K562 (cell line): Measurements from ENCODE around the gene NT5DC1. TPM values are rescaled to one million over a fixed set of nuclear protein-coding genes. Genes with fewer than 3 reads are reported as not detected.

ENCODE experiments used
- ATAC-seq: fragments of 200-7000 bp; cut with Tn5 transposase; 3 replicates; pipeline ENCODE4 v1.9.1; 2020; ENCODE audit warnings: moderate library complexity
- BruUV-seq: library from RNA; stranded (reverse); fragments of 400-500 nt; replicated peaks from 2 replicates; lab custom pipeline; 2021; lab: Mats Ljungman, UMichigan
- CTCF ChIA-PET: fragments of 300-600 bp; formaldehyde crosslinking; extraction: SDS; loops from one replicate; lab custom pipeline; 2021; ENCODE audit warnings: low intra/inter-chr PET ratio; lab: Yijun Ruan, JAX
- POLR2A ChIA-PET: fragments of 300-600, 350-650 bp; sonication (Branson Sonifier 250); formaldehyde crosslinking; extraction: SDS; loops from one replicate; lab custom pipeline; 2021; ENCODE audit warnings: antibody characterized with exemption, inconsistent platforms; lab: Yijun Ruan, JAX
- DNase-seq, 4 experiments: peaks; one replicate each; pipeline versions ENCODE4 v3.0.0 to v3.0.0-alpha.2; 2011 to 2018; ENCODE audit warnings: low spot score in 3 of 4, mixed read lengths in 3 of 4; ENCODE audit errors: extremely low read depth in 1 of 4
- FAIRE-seq: peaks from 2 replicates; lab custom pipeline; 2011; peaks lifted over from hg19 to GRCh38; lab: Jason Lieb, UNC
- H2AFZ ChIP-seq: 2 replicates; pipeline ENCODE4 v1.6.0; 2011; ENCODE audit warnings: low read depth, low read length, control low read depth, inconsistent platforms
- H3K27ac ChIP-seq: fragments of 200-600 bp; 3 replicates; pipeline ENCODE4 v1.8.0; 2011; ENCODE audit warnings: low read depth, mild to moderate bottlenecking, control low read depth, inconsistent platforms, low read length, moderate library complexity, mixed read lengths; ENCODE audit errors: extremely low read depth
- H3K27me3 ChIP-seq, 2 experiments: fragments of 300-600 bp in 1 of 2; 2 replicates in 1 of 2; 3 replicates in 1 of 2; pipeline versions ENCODE4 v1.6.0 to v1.8.0; 2011; ENCODE audit warnings: inconsistent platforms in 2 of 2, low read length in 2 of 2, mild to moderate bottlenecking in 1 of 2, mixed read lengths in 1 of 2, moderate library complexity in 1 of 2; ENCODE audit not compliant: control insufficient read depth in 2 of 2, insufficient read depth in 2 of 2
- H3K36me3 ChIP-seq: fragments of 300-600 bp; 3 replicates; pipeline ENCODE4 v1.8.0; 2011; ENCODE audit warnings: mild to moderate bottlenecking, low read length, inconsistent platforms; ENCODE audit not compliant: control insufficient read depth, insufficient read depth
- H3K4me1 ChIP-seq, 2 experiments: fragments of 200-600 bp in 1 of 2; replicated peaks in 1 of 2; 2 replicates in 1 of 2; 3 replicates in 1 of 2; pipeline versions ENCODE4 v1.5.1 to v1.8.0; 2011; ENCODE audit warnings: inconsistent platforms in 2 of 2, low read length in 2 of 2, mild to moderate bottlenecking in 1 of 2, mixed read lengths in 1 of 2, moderate library complexity in 1 of 2; ENCODE audit not compliant: control insufficient read depth in 2 of 2, insufficient read depth in 2 of 2
- H3K4me2 ChIP-seq: 2 replicates; pipeline ENCODE4 v1.6.1; 2011; ENCODE audit warnings: low read length, control low read depth, inconsistent platforms, mixed read lengths; ENCODE audit not compliant: insufficient read depth
- H3K4me3 ChIP-seq: fragments of 200-600 bp; sonication (generic), shearing (Covaris generic); 2 replicates; pipeline ENCODE4 v1.5.1; 2016; ENCODE audit warnings: control low read depth, inconsistent platforms
- H3K79me2 ChIP-seq: fragments of 200-600 bp; 3 replicates; pipeline ENCODE4 v1.8.0; 2011; ENCODE audit warnings: low read length, inconsistent platforms; ENCODE audit not compliant: control insufficient read depth, insufficient read depth
- H3K9ac ChIP-seq, 2 experiments: 2 replicates each; pipeline versions ENCODE4 v1.6.0 to v1.6.1; 2011; ENCODE audit warnings: low read depth in 2 of 2, low read length in 2 of 2, control low read depth in 1 of 2, inconsistent platforms in 1 of 2, mild to moderate bottlenecking in 1 of 2, mixed read lengths in 1 of 2; ENCODE audit not compliant: insufficient read depth in 1 of 2
- H3K9me1 ChIP-seq: one replicate; pipeline ENCODE4 v1.6.0; 2011; ENCODE audit warnings: inconsistent platforms, mild to moderate bottlenecking, low read length, moderate library complexity; ENCODE audit not compliant: control insufficient read depth, insufficient read depth
- H3K9me3 ChIP-seq: replicated peaks from 2 replicates; pipeline ENCODE4 v1.5.1; 2011; ENCODE audit warnings: low read depth, low read length, inconsistent platforms; ENCODE audit not compliant: control insufficient read depth, insufficient read depth
- H4K20me1 ChIP-seq: replicated peaks from 2 replicates; pipeline ENCODE4 v1.6.1; 2011; ENCODE audit warnings: low read length, inconsistent platforms, mixed read lengths; ENCODE audit not compliant: control insufficient read depth, insufficient read depth
- AFF4 ChIP-seq: sonication (generic); formaldehyde crosslinking; IDR thresholded peaks from 2 replicates; pipeline ENCODE4 v1.8.0; 2023; ENCODE audit warnings: mild to moderate bottlenecking, missing genetic modification reagents
- CEBPG ChIP-seq, 3 experiments: fragments of 200-800 bp in 1 of 3; sonication (Bioruptor generic) in 1 of 3; sonication (generic) in 1 of 3; formaldehyde crosslinking in 1 of 3; IDR thresholded peaks in 2 of 3; conservative IDR thresholded peaks in 1 of 3; 2 replicates each; pipeline versions ENCODE4 v1.6.1 to v1.8.0; 2016 to 2022; ENCODE audit warnings: missing compliant biosample characterization in 2 of 3, missing genetic modification characterization in 2 of 3, mild to moderate bottlenecking in 1 of 3, missing genetic modification reagents in 1 of 3
- DLX4 ChIP-seq: fragments of 250-450 bp; sonication (Bioruptor Pico); IDR thresholded peaks from 2 replicates; pipeline ENCODE4 v1.6.1; 2021; ENCODE audit warnings: mild to moderate bottlenecking
- DPF2 ChIP-seq: fragments of 450-650 bp; IDR thresholded peaks from 2 replicates; pipeline ENCODE4 v1.6.1; 2016
- GMEB1 ChIP-seq: fragments of 250-450 bp; sonication (Bioruptor Pico); IDR thresholded peaks from 2 replicates; pipeline ENCODE4 v1.4.0; 2020; ENCODE audit warnings: mild to moderate bottlenecking
- HMGXB4 ChIP-seq: sonication (generic); formaldehyde crosslinking; IDR thresholded peaks from 2 replicates; pipeline ENCODE4 v1.8.1; 2023; ENCODE audit warnings: mild to moderate bottlenecking, missing genetic modification reagents
- MAZ ChIP-seq, 2 experiments: fragments of 450-650 bp in 1 of 2; sonication (generic) in 1 of 2; formaldehyde crosslinking; IDR thresholded peaks in 1 of 2; conservative IDR thresholded peaks in 1 of 2; 2 replicates each; pipeline versions ENCODE4 v1.4.0 to v1.5.0; 2020; ENCODE audit warnings: mild to moderate bottlenecking in 1 of 2, missing genetic modification reagents in 1 of 2
- NEUROD1 ChIP-seq: fragments of 150-350 bp; IDR thresholded peaks from 2 replicates; pipeline ENCODE4 v1.6.1; 2014; ENCODE audit warnings: borderline replicate concordance, low read length, low read depth; ENCODE audit not compliant: partially characterized antibody
- NFRKB ChIP-seq: fragments of 450-650 bp; IDR thresholded peaks from 2 replicates; pipeline ENCODE4 v1.6.1; 2016; ENCODE audit warnings: low read depth
- NR2C1 ChIP-seq, 2 experiments: fragments of 450-650 bp; IDR thresholded peaks; 2 replicates each; pipeline ENCODE4 v1.6.1; 2017; ENCODE audit warnings: mild to moderate bottlenecking in 2 of 2, antibody characterized with exemption in 1 of 2, inconsistent platforms in 1 of 2, missing compliant biosample characterization in 1 of 2, missing genetic modification characterization in 1 of 2
- SMARCE1 ChIP-seq: fragments of 450-650 bp; IDR thresholded peaks from 2 replicates; pipeline ENCODE4 v1.7.1; 2016; ENCODE audit warnings: mild to moderate bottlenecking
- SUPT5H ChIP-seq: fragments of 450-650 bp; IDR thresholded peaks from 2 replicates; pipeline ENCODE4 v1.6.1; 2016
- WGBS: fragments of 100-300 bp; shearing (Covaris generic); methylation state at CpG from one replicate; pipeline ENCODE4 v1.1.6; 2016; ENCODE audit warnings: low coverage, mixed read lengths; ENCODE audit not compliant: insufficient coverage; ENCODE audit errors: missing lambda C conversion rate; 5-methylcytosine and 5-hydroxymethylcytosine counted together
- in situ Hi-C: fragments of 300-500 bp; cut with MboI; formaldehyde crosslinking; loops from 4 replicates; pipeline ENCODE4 v1.15.0; 2018; ENCODE audit warnings: inconsistent platforms, mixed read lengths
- intact Hi-C: fragments of 100-400 bp; cut with micrococcal nuclease; formaldehyde crosslinking; loops from 2 replicates; pipeline ENCODE4 v1.14.2; 2022
- polyA plus RNA-seq, 8 experiments: library from polyadenylated mRNA; depleted of rRNA in 4 of 8; stranded (reverse) in 5 of 8; unstranded in 3 of 8; fragments of >200 nt; fragmentation: Nextera tagmentation in 2 of 8; fragmentation: Illumina TruSeq in 1 of 8; extraction: Ambion mirVana in 2 of 8; extraction: Trizol in 1 of 8; gene quantifications; 2 replicates each; pipeline versions ENCODE4 v1.2.1 to v1.2.3, GENCODE V29; 2011 to 2014; ENCODE audit warnings: inconsistent platforms in 1 of 8, missing spikeins in 1 of 8
- total RNA-seq, 7 experiments: library from RNA; depleted of rRNA in 6 of 7; stranded (reverse); fragments of >200 nt in 6 of 7; fragmentation: Illumina TruSeq in 2 of 7; extraction: Trizol in 2 of 7; gene quantifications; 2 replicates each; pipeline versions ENCODE4 v1.2.1 to v1.2.3, GENCODE V29; 2011 to 2021; ENCODE audit warnings: low replicate concordance in 1 of 7

Gene NT5DC1
- total and polyA plus RNA-seq, 9 of the 15 experiments (the other 6 are each of a cell fraction or from before 2014, with no cell fraction given), result 4.9 to 28.5 (median 16.3) TPM

GRCh38 chr6:116254297-116255056 lies 153.8 kb downstream of the NT5DC1 start:
- H3K27me3 ChIP-seq, result no peaks in the 10 kb centered on the region
- ATAC-seq (peak; percentile 19), DNase-seq (peak in 1 of 4 experiments; percentile 14), FAIRE-seq (no peak)
- in situ Hi-C loops, result no loop called here
- ChIA-PET POLR2A (interaction anchor here (0.6 to 3.7 kb wide), 7 partner anchors 13 to 309 kb away, joined by 3 to 22 read pairs (median 3); no protein-coding TSS in a partner anchor), CTCF (no interaction called here)
- H3K4me2 ChIP-seq, result peak overlapping the region; percentile 85
- peaks cover 4% of the 10 kb centered on the region; the same call in 1 of the 2 replicates for H4K20me1 ChIP-seq
- peak overlapping the region; percentile 88 for H2AFZ ChIP-seq
- peaks cover 6 to 14% of the 10 kb centered on the region in 2 experiments; a peak in 3 of 5 replicates for H3K4me1 ChIP-seq
- TSS peak; percentile 89 for BruUV-seq
- H3K9me1 ChIP-seq, result no peaks in the 10 kb centered on the region
- peaks cover 47% of the 10 kb centered on the region for H3K79me2 ChIP-seq
- peak overlapping the region; percentile 85 for H3K27ac ChIP-seq
- peak overlapping the region in 1 of 2 experiments; percentile 89; a peak in 2 of 4 replicates for H3K9ac ChIP-seq
- no peaks in the 10 kb centered on the region for H3K9me3 ChIP-seq
- intact Hi-C loops, result no loop called here
- peaks cover 2% of the 10 kb centered on the region; the same call in 1 of the 3 replicates for H3K36me3 ChIP-seq
- WGBS, result 9% methylated on average over 4 of the region's 4 CpGs
- peak overlapping the region; percentile 71 for H3K4me3 ChIP-seq
- TF ChIP-seq NR2C1 (IDR thresholded peaks at IDR 0.05) (no peak), NR2C1 (tag; IDR thresholded peaks at IDR 0.05) (no peak), DPF2 (no peak), NEUROD1 (no peak), HMGXB4 (CRISPR knock-in tag) (no peak), MAZ (CRISPR knock-in tag; conservative IDR thresholded peaks at IDR 0.05 in 1 of 2, IDR thresholded peaks at IDR 0.05 in 1 of 2) (no peak), CEBPG (CRISPR knock-in tag; IDR thresholded peaks at IDR 0.05) (no peak), CEBPG (tag; conservative IDR thresholded peaks at IDR 0.05 in 1 of 2, IDR thresholded peaks at IDR 0.05 in 1 of 2) (no peak), DLX4 (no peak), AFF4 (CRISPR knock-in tag) (no peak), SUPT5H (0 out of 2 replicates have a peak, but pooled peaks have one; percentile 66), NFRKB (peak; percentile 67; the same call in 1 of the 2 replicates), SMARCE1 (no peak), GMEB1 (no peak)
